ENCODE results near the gene PHOSPHO1. TPM values are rescaled to one million over a fixed set of nuclear protein-coding genes. Genes with fewer than 3 reads are reported as not detected.

Gene PHOSPHO1
- total and polyA plus RNA-seq, 3 experiments from 2014 or later: 0.91 TPM; not detected in 2

- DNase-seq: peak; percentile 50 to 75 (median 60)
- ChIA-PET POLR2A (interaction anchor here (0.9 to 2.0 kb wide), 7 partner anchors 9 to 44 kb away, joined by 3 to 17 read pairs (median 7); no protein-coding TSS in a partner anchor), CTCF (interaction anchor here (1.0 to 8.3 kb wide), 7 partner anchors 10 to 176 kb away, joined by 3 to 173 read pairs (median 44); partner anchors contain the start of genes ABI3 and GNGT2)
- Histone ChIP-seq H3K27me3 (ENCODE audit: insufficient read depth, low read length, poor library complexity, severe bottlenecking) (no peaks in the 10 kb centered on the region), H3K4me1 (ENCODE audit: insufficient read depth, low read length) (peaks cover 56% of the 10 kb centered on the region), H3K4me3 (ENCODE audit: low read length) (peak overlapping the region; percentile 56), H3K36me3 (ENCODE audit: insufficient read depth, low read length) (peaks cover 6% of the 10 kb centered on the region), H3K9me3 (ENCODE audit: low read length) (no peaks in the 10 kb centered on the region), H3K27ac (ENCODE audit: low read depth, low read length) (no peak overlapping the region)
- Mint-ChIP-seq H3K27me3 (no peaks in the 10 kb centered on the region), H3K9me3 (no peaks in the 10 kb centered on the region), H3K36me3 (peaks cover 0 to 28% (median 2%) of the 10 kb centered on the region in 3 donors), H3K4me1 (peaks cover 36 to 74% (median 41%) of the 10 kb centered on the region in 3 donors), H3K27ac (peak overlapping the region; percentile 43 to 89 (median 82)), H3K4me3 (peak overlapping the region; percentile 81 to 91 (median 83))
Observed at GRCh38 chr17:49223517-49224197, 6.9 kb downstream of the PHOSPHO1 start.

GRCh38 chr17:49223168-49223516 is 7.4 kb downstream of the PHOSPHO1 start:
- peak overlapping the region; percentile 43 to 89 (median 82) for H3K27ac Mint-ChIP-seq
- peaks cover 6% of the 10 kb centered on the region for H3K36me3 ChIP-seq (ENCODE audit: insufficient read depth, low read length)
- H3K27me3 ChIP-seq (ENCODE audit: insufficient read depth, low read length, poor library complexity, severe bottlenecking): no peaks in the 10 kb centered on the region
- peaks cover 61% of the 10 kb centered on the region for H3K4me1 ChIP-seq (ENCODE audit: insufficient read depth, low read length)
- no peak overlapping the region for H3K4me3 ChIP-seq (ENCODE audit: low read length)
- H3K27ac ChIP-seq (ENCODE audit: low read depth, low read length): no peak overlapping the region
- H3K4me3 Mint-ChIP-seq: peak overlapping the region; percentile 81 to 91 (median 83)
- peaks cover 0 to 31% (median 2%) of the 10 kb centered on the region in 3 donors for H3K36me3 Mint-ChIP-seq
- peaks cover 41 to 79% (median 44%) of the 10 kb centered on the region in 3 donors for H3K4me1 Mint-ChIP-seq
- H3K9me3 ChIP-seq (ENCODE audit: low read length): no peaks in the 10 kb centered on the region
- CTCF ChIA-PET: interaction anchor here (1.1 to 3.9 kb wide), 4 partner anchors 11 to 43 kb away, joined by 3 to 44 read pairs (median 16); no protein-coding TSS in a partner anchor
- POLR2A ChIA-PET: interaction anchor here (1.3 kb wide), 1 partner anchor 31 kb away, joined by 4 read pairs; no protein-coding TSS in a partner anchor
- no peaks in the 10 kb centered on the region for H3K9me3 Mint-ChIP-seq
- no peak for DNase-seq
- no peaks in the 10 kb centered on the region for H3K27me3 Mint-ChIP-seq

DNA sequence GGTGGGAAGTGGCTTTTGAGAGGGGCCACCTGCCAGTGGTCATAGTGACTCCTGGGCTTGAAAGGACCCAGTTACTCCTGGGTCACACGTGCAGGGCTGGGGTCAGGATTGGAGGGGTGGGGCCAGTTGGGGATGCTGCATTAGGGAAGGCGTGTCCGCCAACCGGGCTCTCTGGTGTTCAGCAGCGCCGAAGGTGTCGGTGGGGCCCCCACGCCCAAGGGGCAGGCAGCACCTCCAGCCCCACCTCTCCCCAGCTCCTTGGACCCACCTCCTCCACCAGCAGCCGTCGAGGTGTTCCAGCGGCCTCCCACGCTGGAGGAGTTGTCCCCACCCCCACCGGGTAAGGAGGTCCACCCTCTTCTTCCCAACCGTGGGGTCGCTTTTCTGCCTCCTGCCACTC is 10.6 kb downstream of the PHOSPHO1 start:
- no peak for DNase-seq
- Histone ChIP-seq H3K9me3 (ENCODE audit: low read length) (no peaks in the 10 kb centered on the region), H3K27me3 (ENCODE audit: insufficient read depth, low read length, poor library complexity, severe bottlenecking) (no peaks in the 10 kb centered on the region), H3K4me1 (ENCODE audit: insufficient read depth, low read length) (peaks cover 76% of the 10 kb centered on the region), H3K36me3 (ENCODE audit: insufficient read depth, low read length) (peaks cover 6% of the 10 kb centered on the region), H3K4me3 (ENCODE audit: low read length) (no peak overlapping the region), H3K27ac (ENCODE audit: low read depth, low read length) (no peak overlapping the region)
- ChIA-PET POLR2A (interaction anchor here (2.6 kb wide), 1 partner anchor 27 kb away, joined by 35 read pairs; no protein-coding TSS in a partner anchor), CTCF (interaction anchor here (2.5 to 3.9 kb wide), 3 partner anchors 12 to 40 kb away, joined by 9 to 44 read pairs (median 24); no protein-coding TSS in a partner anchor)
- Mint-ChIP-seq H3K36me3 (peaks cover 0 to 48% (median 9%) of the 10 kb centered on the region in 3 donors), H3K9me3 (no peaks in the 10 kb centered on the region), H3K27ac (peak overlapping the region; percentile 75 to 100 (median 98)), H3K4me3 (peak overlapping the region in 3 of 7 donors; percentile 66 to 85 (median 83)), H3K27me3 (no peaks in the 10 kb centered on the region), H3K4me1 (peaks cover 61 to 85% (median 64%) of the 10 kb centered on the region in 3 donors)

DNA sequence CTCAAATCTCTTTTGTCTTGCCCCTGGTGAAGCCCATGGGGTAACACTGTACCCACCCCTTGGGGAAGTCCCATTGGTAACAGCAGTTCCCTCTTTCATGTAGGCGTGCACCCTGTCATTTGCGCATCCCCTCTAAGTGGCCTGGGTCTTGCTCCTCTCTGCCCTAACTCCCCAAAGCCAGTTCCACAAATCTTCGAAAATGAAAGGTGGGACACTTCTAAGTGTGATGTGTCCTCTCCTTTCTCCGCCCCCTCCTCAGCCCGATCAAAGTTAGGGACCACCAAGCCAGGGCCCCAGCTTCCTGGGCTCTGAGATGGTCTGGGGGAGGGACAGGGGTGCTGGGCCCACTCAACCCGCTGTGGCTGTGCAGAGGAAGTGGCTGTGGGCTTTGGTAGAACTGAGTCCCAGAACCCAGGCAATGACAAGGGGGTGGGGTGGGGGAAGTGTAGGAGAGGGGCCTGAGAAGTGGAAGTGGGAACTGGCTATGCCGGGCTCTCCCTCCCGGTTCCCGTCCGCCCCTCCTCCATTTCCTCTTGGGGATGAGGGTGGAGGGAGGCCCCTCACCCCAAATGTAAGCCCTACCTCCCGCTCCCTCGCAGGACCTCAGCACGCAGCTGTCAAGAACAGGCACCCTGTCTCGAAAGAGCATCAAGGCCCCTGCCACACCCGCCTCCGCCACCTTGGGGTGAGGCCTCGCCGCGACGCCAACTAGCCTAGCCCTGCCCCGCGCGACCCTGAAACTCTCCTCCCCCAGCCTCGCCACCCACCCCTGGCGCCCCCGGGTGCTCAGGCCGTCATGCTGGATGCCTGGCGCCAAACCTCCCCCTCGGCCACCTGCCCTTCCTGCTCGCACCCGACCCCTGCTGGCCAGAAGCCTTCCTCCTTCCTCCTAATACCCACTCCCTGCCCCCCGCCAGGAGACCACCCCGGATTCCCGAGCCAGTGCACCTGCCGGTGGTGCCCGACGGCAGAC is 11.4 kb downstream of the PHOSPHO1 start:
- peak; percentile 41 to 80 (median 69) for DNase-seq
- H3K36me3 Mint-ChIP-seq: peaks cover 0 to 52% (median 13%) of the 10 kb centered on the region in 3 donors
- no peaks in the 10 kb centered on the region for H3K9me3 Mint-ChIP-seq
- POLR2A ChIA-PET: interaction anchor here (1.0 to 2.6 kb wide), 4 partner anchors 10 to 27 kb away, joined by 7 to 35 read pairs (median 9); partner anchors contain the start of gene PHOSPHO1
- H3K4me3 Mint-ChIP-seq: peak overlapping the region; percentile 66 to 88 (median 78)
- peak overlapping the region; percentile 94 to 100 (median 98) for H3K27ac Mint-ChIP-seq
- no peaks in the 10 kb centered on the region for H3K27me3 ChIP-seq (ENCODE audit: insufficient read depth, low read length, poor library complexity, severe bottlenecking)
- H3K27ac ChIP-seq (ENCODE audit: low read depth, low read length): peak overlapping the region; percentile 59
- H3K36me3 ChIP-seq (ENCODE audit: insufficient read depth, low read length): peaks cover 6% of the 10 kb centered on the region
- H3K4me1 Mint-ChIP-seq: peaks cover 64 to 85% (median 64%) of the 10 kb centered on the region in 3 donors
- CTCF ChIA-PET: interaction anchor here (1.5 to 12.6 kb wide), 6 partner anchors 8 to 39 kb away, joined by 3 to 133 read pairs (median 34); partner anchors contain the start of gene PHOSPHO1
- no peaks in the 10 kb centered on the region for H3K9me3 ChIP-seq (ENCODE audit: low read length)
- H3K4me3 ChIP-seq (ENCODE audit: low read length): peak overlapping the region; percentile 41
- H3K4me1 ChIP-seq (ENCODE audit: insufficient read depth, low read length): peaks cover 77% of the 10 kb centered on the region
- H3K27me3 Mint-ChIP-seq: no peaks in the 10 kb centered on the region

DNA sequence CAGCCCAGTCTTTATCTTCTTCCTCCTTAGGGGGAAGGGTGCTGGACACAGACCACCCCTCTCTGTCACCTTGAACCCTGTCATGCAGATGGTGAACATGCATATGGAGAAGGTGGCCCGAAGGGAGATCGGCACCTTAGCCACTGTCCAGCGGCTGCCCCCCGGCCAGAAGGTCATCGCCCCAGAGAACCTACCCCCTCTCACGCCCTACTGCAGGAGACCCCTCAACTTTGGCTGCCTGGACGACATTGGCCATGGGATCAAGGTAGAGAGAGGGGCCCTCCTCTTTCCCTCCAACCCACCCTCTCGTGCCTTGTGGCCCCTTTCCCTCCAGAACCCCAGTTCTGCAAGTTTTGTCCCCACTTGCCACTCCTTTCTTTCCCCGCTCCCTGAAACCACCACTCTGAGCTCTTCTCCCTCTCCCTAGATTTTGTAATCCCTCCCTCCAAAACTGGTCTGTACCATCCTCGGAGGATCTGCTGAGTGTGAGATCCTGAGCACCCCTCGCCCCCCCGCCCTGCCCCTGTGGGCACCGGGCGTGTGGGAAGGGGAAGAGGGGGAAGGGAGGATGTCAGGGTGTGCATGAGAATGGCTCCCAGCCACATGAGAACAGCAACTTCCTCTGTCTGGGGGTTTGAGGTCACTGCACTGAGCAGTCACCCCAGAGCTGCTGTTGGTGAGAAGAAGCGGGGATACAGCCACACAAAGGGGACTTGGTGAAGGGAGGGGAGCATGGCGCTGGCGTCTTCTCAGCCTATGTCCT is 12.8 kb downstream of the PHOSPHO1 start:
- CTCF ChIA-PET: interaction anchor here (1.5 to 12.6 kb wide), 5 partner anchors 9 to 37 kb away, joined by 3 to 133 read pairs (median 24); partner anchors contain the start of gene PHOSPHO1
- Mint-ChIP-seq H3K4me1 (peaks cover 66 to 85% (median 69%) of the 10 kb centered on the region in 3 donors), H3K27ac (peak overlapping the region; percentile 94 to 100 (median 98)), H3K4me3 (peak overlapping the region; percentile 67 to 88 (median 83)), H3K27me3 (no peaks in the 10 kb centered on the region), H3K36me3 (peaks cover 0 to 51% (median 14%) of the 10 kb centered on the region in 3 donors), H3K9me3 (no peaks in the 10 kb centered on the region)
- DNase-seq: peak; percentile 62 to 92 (median 90)
- POLR2A ChIA-PET: interaction anchor here (0.5 to 2.6 kb wide), 5 partner anchors 8 to 1937 kb away, joined by 3 to 35 read pairs (median 7); partner anchors contain the start of gene PHOSPHO1
- Histone ChIP-seq H3K9me3 (ENCODE audit: low read length) (no peaks in the 10 kb centered on the region), H3K4me3 (ENCODE audit: low read length) (peak overlapping the region; percentile 49), H3K27me3 (ENCODE audit: insufficient read depth, low read length, poor library complexity, severe bottlenecking) (no peaks in the 10 kb centered on the region), H3K4me1 (ENCODE audit: insufficient read depth, low read length) (peaks cover 77% of the 10 kb centered on the region), H3K27ac (ENCODE audit: low read depth, low read length) (peak overlapping the region; percentile 59), H3K36me3 (ENCODE audit: insufficient read depth, low read length) (peaks cover 6% of the 10 kb centered on the region)

GRCh38 chr17:49216953-49217650 is 13.5 kb downstream of the PHOSPHO1 start:
- Histone ChIP-seq H3K9me3 (ENCODE audit: low read length) (no peaks in the 10 kb centered on the region), H3K36me3 (ENCODE audit: insufficient read depth, low read length) (peaks cover 2% of the 10 kb centered on the region), H3K4me1 (ENCODE audit: insufficient read depth, low read length) (peaks cover 81% of the 10 kb centered on the region), H3K4me3 (ENCODE audit: low read length) (peak overlapping the region; percentile 6), H3K27ac (ENCODE audit: low read depth, low read length) (no peak overlapping the region), H3K27me3 (ENCODE audit: insufficient read depth, low read length, poor library complexity, severe bottlenecking) (no peaks in the 10 kb centered on the region)
- H3K4me1 Mint-ChIP-seq: peaks cover 70 to 85% (median 73%) of the 10 kb centered on the region in 3 donors
- POLR2A ChIA-PET: interaction anchor here (0.5 to 2.6 kb wide), 4 partner anchors 8 to 789 kb away, joined by 5 to 35 read pairs (median 8); partner anchors contain the start of gene PHOSPHO1
- H3K4me3 Mint-ChIP-seq: peak overlapping the region; percentile 67 to 82 (median 78)
- no peaks in the 10 kb centered on the region for H3K27me3 Mint-ChIP-seq
- DNase-seq: no peak
- H3K9me3 Mint-ChIP-seq: no peaks in the 10 kb centered on the region
- CTCF ChIA-PET: interaction anchor here (2.5 to 12.6 kb wide), 5 partner anchors 9 to 37 kb away, joined by 9 to 133 read pairs (median 24); partner anchors contain the start of gene PHOSPHO1
- peaks cover 0 to 46% (median 14%) of the 10 kb centered on the region in 3 donors for H3K36me3 Mint-ChIP-seq
- peak overlapping the region; percentile 94 to 100 (median 96) for H3K27ac Mint-ChIP-seq
